Neural progenitor cell (in vitro differentiated cells): ENCODE measurements around the gene TMEM30B.

ENCODE experiments used
- CTCF ChIP-seq: fragments of 200-600 bp; sonication (generic); IDR thresholded peaks from 2 replicates; pipeline ENCODE4 v1.5.1; 2017; ENCODE audit warnings: antibody characterized with exemption, mild to moderate bottlenecking
- EZH2 ChIP-seq: fragments of 200-600 bp; sonication (generic); IDR thresholded peaks from 2 replicates; pipeline ENCODE4 v1.6.1; 2017; ENCODE audit warnings: antibody characterized with exemption, mild to moderate bottlenecking, moderate library complexity

GRCh38 chr14:61329478-61330051 lies 48.4 kb upstream of the TMEM30B start:
- TF ChIP-seq EZH2 (no peak), CTCF (no peak)
